Transverse colon (tissue), 3 donors: Measurements from ENCODE around the gene SYT12.

Source experiments
- CTCF ChIP-seq, 5 experiments: fragments of 200-600 bp in 3 of 5; fragments of 450-650 bp in 2 of 5; sonication (generic) in 3 of 5; IDR thresholded peaks; 1 replicate in 2 of 5; 2 replicates in 3 of 5; pipeline ENCODE4 v1.5.1; 2016 to 2017; ENCODE audit warnings: antibody characterized with exemption in 5 of 5, inconsistent platforms in 3 of 5, mild to moderate bottlenecking in 2 of 5, moderate library complexity in 1 of 5
- EP300 ChIP-seq: sonication (generic); formaldehyde crosslinking; IDR thresholded peaks from one replicate; pipeline ENCODE4 v1.6.1; 2017; ENCODE audit warnings: antibody characterized with exemption, low read depth
- POLR2A ChIP-seq: fragments of 450-650 bp; IDR thresholded peaks from one replicate; pipeline ENCODE4 v1.6.1; 2016; ENCODE audit warnings: antibody characterized with exemption, mild to moderate bottlenecking, moderate library complexity

GRCh38 chr11:67059671-67060070, 36.7 kb downstream of the SYT12 start:
- no peak for TF ChIP-seq CTCF (IDR thresholded peaks at IDR 0.05)
- TF ChIP-seq POLR2A = no peak
- no peak for TF ChIP-seq EP300
